K562 (cell line): ENCODE data around the gene SLITRK3.

Experiments
- ESRRA ChIP-seq: fragments of 450-650 bp; IDR thresholded peaks from 2 replicates; pipeline ENCODE4 v1.6.1; 2014; ENCODE audit warnings: low read depth, mild to moderate bottlenecking, moderate library complexity, borderline replicate concordance
- POLR2A ChIP-seq: fragments of 450-650 bp; conservative IDR thresholded peaks from 2 replicates; pipeline ENCODE4 v1.6.1; 2016
- RAD21 ChIP-seq, 2 experiments: fragments of 250-450 bp in 1 of 2; fragments of 450-650 bp in 1 of 2; sonication (Bioruptor Pico) in 1 of 2; formaldehyde crosslinking in 1 of 2; IDR thresholded peaks in 1 of 2; conservative IDR thresholded peaks in 1 of 2; 2 replicates each; pipeline versions ENCODE4 v1.4.0 to v1.8.0; 2020 to 2022; ENCODE audit warnings: mild to moderate bottlenecking in 2 of 2, moderate library complexity in 1 of 2
- SIRT6 ChIP-seq: IDR thresholded peaks from one replicate; pipeline ENCODE4 v1.6.1; 2012; ENCODE audit warnings: low read depth, mild to moderate bottlenecking, control low read depth, inconsistent platforms, low read length, moderate library complexity
- YY1 ChIP-seq, 3 experiments: IDR thresholded peaks; 2 replicates each; pipeline ENCODE4 v1.6.1; 2011; ENCODE audit warnings: low read length in 2 of 3, mild to moderate bottlenecking in 2 of 3, moderate library complexity in 2 of 3, borderline replicate concordance in 1 of 3, control low read depth in 1 of 3, low read depth in 1 of 3; ENCODE audit not compliant: insufficient read depth in 3 of 3, insufficient replicate concordance in 2 of 3, control insufficient read depth in 1 of 3, insufficient read length in 1 of 3; ENCODE audit errors: extremely low read depth in 1 of 3
- ZNF140 ChIP-seq: fragments of 250-450 bp; sonication (Bioruptor Pico); IDR thresholded peaks from 2 replicates; pipeline ENCODE4 v1.8.0; 2021; ENCODE audit warnings: moderate library complexity, mild to moderate bottlenecking, inconsistent platforms

GRCh38 chr3:165158011-165158410, 38.2 kb downstream of the SLITRK3 start:
- no peak for TF ChIP-seq YY1 (IDR thresholded peaks at IDR 0.05; ENCODE audit: borderline replicate concordance in 1 of 3, control insufficient read depth in 1 of 3, extremely low read depth in 1 of 3, insufficient read depth in 3 of 3, insufficient read length in 1 of 3, insufficient replicate concordance in 2 of 3, low read depth in 1 of 3, low read length in 2 of 3)
- no peak for TF ChIP-seq ZNF140 (CRISPR knock-in tag)
- TF ChIP-seq SIRT6: no peak
- TF ChIP-seq POLR2A: no peak
- TF ChIP-seq ESRRA: no peak
- TF ChIP-seq RAD21 (CRISPR knock-in tag; conservative IDR thresholded peaks at IDR 0.05 in 1 of 2, IDR thresholded peaks at IDR 0.05 in 1 of 2): no peak
